GM21576 (cell line): ENCODE results near the gene CTNND2.

Source experiments
- ATAC-seq: cut with Tn5 transposase; IDR thresholded peaks from one replicate; pipeline ENCODE4 v1.9.1; 2021; ENCODE audit warnings: mild to moderate bottlenecking, moderate library complexity; ENCODE audit not compliant: unreplicated experiment

Gene CTNND2

DNA sequence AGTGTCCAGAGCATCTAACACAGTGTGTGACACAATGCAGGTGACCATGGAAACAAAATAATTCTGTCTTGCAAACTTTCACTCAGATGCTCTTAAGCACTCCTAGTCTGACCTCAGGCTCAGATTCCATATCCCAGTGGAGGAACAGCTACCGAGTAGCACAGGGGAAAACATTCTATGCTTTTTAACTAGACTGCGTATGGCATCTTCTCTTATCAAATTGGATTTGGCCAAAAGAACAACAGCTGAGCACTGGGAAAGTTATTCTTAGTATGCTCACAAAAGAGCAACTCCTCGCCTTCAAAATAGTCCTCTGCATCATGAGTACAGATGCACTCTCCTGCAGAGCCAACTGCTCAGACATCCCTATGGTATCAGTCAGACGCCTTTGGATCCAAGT is 615.0 kb downstream of the CTNND2 start:
- ATAC-seq = no peak

DNA sequence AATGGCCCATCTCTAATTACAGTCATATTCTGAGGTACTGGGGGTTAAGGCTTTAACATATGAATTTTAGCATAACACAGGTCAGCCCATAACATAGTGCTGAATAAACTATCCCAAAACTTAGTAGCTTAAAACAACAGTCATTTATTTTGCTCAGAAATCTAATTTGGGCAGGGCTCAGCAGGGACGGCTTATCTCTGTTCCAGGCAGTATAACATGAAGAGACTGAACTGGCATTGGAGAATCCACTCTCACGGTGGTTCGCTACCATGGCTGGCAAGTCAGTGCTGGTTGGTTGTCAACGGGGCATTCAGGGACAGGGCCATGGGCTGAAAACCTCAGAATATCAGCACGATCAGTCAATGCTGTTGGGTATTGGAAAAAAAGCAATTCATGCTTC is 622.4 kb downstream of the CTNND2 start:
- ATAC-seq = no peak

DNA sequence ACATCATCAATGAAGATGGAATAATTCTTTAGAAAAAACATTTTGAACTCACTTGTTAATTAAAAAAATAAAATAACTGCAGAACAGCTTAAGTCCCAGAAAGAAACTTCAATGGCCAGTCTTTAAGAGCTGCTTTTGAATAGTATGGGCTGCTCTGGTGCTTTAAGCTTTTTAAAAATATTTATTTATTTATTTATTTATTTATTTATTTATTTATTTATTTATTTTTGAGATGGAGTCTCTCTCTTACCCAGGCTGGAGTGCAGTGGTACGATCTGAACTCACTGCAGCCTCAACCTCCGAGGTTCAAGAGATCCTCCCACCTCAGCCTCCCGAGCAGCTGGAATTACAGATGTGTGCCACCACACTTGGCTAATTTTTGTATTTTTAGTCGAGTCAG is 626.9 kb downstream of the CTNND2 start:
- ATAC-seq = no peak

DNA sequence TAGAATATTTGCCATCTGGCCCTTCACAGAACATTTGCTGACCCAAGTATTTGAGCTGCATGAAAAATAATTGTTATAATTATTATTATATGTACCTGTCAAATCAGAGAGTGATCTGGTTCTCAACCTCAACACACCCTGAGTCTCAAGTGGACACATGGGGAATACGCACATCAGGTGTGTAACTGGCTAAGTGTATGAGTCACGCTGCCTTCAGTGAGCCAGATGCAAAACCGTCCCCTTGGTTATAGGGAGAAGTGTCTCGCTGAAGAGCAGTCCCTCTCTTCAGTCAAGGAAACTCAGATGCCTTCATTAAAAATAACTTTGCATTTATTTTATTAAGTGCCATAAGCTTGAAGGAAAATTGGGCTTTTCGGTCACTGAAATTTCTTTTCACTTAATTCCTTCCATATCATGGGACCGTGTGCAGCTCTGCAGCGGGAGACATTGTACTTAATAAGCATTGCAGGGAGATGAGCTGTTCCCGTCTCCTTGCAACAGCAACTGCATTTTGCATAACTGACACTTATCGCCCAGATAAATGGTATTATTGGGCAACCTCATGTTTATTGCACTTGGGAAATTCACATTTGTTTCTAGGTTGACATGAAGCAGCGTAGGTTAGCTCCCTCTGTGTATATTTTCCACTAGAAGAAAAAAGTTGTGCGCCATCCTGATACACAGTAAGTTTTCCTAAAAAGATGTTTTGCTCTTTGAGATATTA is 630.9 kb downstream of the CTNND2 start:
- ATAC-seq = no peak

DNA sequence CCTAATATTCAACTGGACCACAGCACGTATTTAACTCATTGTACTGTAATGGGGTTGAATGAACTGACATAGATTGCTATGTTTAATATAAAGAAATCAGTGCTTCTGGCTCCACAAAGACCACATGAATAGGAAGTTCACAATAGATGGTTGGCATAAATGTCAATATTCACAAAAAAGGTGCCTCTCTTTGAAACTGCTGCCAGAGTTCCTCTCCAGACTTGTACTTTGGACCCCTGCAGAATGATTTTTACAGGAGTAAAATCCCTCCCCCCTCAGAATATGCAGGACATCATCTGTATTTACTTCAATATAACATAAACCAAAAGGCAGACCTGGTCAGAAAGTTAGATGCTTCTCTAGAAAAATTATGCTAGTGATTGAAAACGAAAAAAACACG is 634.7 kb downstream of the CTNND2 start:
- no peak for ATAC-seq

DNA sequence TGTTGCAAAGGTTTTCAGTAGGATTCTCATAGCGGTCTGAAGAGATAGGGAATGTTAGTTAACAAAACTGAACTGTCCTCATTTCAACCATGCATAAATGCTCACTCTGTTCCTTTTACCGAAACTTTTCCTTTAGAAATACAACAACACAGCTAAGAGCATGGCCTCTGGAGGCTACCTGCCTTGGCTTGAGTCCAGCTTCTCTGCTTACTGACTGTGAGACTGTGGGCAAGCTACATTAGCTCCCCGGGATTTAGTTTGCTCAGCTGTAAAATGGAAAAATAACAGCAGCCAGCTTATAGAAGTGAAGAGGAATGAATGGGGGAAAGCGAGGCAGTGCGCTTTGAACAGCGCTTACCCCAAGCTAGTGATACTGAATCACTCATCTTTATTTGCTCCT is 635.4 kb downstream of the CTNND2 start:
- no peak for ATAC-seq

DNA sequence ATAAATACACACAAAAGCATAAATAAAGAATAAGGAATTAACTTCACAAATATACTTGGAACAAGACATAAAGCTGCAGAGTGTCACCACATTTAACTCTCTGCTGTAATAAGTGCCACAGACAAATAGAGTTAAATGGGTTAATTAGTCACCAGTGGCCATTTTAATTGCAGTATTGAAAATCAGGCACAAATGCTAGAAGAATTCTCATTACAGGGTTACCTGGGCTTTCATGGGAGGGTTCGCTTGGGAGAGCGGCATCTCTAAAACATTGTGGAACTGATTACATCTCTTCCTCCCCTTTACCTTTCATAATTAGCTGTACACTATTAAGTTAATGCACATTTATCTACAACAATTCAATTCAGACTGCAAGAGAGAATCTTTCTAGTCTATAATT is 637.9 kb downstream of the CTNND2 start:
- no peak for ATAC-seq

DNA sequence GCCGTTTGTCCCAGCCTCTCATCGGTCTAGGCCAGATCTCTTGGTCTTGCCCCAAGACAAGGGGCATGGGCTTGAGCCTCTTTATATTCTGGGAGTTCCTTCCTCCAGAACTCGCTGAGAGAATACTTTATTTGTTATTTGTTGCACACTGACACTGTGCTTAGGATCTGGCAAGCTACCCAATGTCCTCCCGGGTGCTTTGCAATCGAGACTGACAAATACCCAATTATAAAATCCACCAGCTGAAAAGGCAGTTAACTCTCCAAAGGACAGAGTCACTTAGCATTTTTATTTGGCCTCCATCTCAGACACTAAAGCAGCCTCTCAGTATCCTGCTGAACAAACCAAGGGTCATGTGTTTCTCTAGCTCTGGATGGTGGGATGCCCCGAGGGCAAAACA is 643.0 kb downstream of the CTNND2 start:
- no peak for ATAC-seq

DNA sequence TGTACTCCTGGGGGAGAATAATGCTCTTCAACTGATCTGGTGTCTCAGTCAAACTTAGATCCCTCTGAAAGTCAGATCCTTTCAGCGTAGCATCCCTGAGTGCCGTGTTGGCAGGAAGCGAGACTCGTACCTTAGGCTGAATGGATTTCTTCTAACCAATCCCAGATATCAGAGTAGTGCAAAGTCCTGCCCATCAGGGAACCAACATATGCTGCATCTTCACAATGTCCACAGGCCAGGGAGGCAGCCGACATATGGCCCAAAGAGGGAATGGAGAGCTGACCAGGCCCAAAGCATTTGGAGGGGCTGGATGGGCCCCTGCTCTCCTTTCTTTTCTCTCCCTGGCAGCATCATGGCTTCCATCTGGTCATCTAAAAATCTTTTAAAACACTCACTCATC is 646.2 kb downstream of the CTNND2 start:
- ATAC-seq = no peak

DNA sequence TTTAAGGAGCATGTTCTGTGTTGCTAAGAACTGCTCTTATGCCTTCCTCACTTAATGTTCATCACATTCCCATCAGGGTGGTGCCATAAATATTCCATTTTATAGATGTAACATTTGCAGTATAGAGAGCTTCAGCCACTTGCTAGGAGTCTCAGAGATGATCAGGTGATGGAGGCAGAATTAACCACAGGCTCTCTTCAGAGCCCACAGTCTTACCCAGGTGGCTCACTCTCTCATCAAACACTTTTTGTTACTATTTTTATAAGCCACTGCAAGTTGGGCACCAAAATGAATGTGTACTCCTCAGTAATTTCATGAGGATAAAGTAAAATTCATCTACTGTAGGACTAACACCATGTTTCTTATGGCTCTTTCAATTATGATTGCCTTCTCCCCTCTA is 651.7 kb downstream of the CTNND2 start:
- no peak for ATAC-seq

DNA sequence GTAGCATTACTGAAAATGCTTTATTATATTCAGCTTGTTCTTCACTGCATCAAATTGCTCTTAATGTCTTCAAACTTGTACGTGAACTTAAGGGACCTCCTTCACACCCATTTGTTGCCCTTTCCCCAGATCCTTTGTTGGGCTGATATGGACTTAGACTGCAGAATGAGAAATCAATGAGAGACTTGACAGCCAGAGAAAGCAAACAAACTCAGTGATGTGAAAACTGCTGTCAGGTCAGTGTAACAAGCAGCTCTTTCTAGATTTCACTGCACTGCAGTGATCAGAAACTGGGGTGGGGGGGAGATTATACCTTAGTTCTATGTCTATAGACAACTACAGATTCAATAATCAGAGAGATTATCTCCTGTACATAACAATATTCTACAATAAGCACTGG is 652.2 kb downstream of the CTNND2 start:
- no peak for ATAC-seq

DNA sequence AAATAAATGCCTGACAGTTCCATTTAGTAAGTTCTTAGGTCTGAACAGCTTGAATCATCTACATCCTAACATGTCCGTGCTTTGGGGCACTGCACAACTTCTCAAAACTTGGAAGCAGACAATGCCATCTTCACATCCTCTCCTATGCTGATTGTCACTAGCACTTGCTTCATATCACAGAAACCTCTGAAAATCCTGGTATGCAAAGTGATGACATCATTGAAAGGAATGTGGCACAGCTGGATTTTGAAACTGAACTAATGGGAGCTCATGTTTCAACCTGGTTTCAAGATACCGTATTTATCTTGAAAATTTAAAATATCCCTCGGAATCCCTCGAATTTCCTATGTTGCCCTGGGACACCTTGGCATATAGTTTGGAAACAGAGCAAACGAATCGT is 653.0 kb downstream of the CTNND2 start:
- ATAC-seq = no peak

DNA sequence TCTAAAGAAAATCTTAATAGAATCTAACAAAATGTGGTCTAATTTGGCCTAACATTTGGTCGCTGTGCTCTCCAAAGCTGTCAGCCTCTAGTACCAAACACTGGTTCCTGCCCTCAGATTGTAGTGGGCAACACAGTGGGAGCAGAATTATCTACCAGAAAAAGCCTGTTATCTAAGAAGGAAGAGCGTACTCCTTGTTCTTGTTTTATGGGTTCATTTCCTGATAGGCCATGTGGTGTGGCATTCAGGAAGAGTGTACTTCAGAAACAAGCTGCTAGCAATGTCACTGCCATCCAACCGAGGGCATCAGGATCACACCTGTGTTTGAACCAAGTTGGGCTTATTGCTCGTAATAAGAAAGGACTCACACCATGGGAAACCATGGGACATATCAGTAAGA is 655.3 kb downstream of the CTNND2 start:
- no peak for ATAC-seq

DNA sequence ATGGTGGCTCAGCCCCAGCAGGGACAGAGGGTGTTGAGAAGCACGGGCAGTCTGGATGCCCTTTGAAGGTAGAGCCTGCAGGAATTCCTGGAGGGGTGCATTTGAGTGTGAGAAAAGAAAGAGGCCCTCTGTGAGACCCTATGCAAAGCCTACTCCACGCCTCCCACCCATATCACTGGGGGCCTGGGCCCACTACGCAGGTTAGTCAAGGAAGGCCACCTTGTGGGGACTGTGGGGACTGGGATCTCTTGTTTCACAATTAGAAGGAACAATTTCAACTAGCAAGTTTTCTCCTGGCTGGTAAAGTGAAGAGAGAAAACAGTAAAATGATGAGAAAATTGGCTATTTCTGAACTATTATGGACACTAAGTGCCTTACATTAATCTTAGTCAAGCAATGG is 657.0 kb downstream of the CTNND2 start:
- ATAC-seq = no peak

DNA sequence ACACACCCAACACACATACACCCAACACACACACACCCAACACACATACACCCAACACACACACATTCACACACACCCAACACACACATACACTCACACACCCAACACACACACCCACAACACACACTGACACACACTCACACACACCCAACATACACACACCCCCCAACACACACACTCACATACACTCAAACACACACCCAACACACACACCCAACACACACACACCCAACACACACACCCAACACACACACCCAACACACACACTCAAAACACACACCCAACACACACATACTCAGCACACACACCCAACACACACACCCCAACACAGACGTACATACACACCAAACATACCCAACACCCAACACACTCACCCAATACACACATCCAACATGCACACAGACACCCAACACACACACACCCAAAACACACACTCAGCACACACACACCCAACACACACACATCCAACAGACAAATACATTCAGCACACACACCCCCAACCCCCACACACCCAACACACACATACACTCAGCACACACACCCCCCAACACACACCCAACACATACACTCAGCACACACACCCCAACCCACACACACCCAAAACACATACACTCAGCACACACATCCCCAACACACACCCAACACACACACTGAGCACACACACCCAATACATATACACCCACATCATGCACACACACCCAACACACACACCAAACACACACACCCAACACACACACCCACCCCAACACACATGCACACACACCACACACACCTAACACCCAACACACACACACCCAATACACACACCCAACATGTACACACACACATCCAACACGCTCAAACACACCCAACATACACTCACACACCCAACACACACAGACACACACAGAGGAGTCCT is 663.7 kb downstream of the CTNND2 start:
- no peak for ATAC-seq

DNA sequence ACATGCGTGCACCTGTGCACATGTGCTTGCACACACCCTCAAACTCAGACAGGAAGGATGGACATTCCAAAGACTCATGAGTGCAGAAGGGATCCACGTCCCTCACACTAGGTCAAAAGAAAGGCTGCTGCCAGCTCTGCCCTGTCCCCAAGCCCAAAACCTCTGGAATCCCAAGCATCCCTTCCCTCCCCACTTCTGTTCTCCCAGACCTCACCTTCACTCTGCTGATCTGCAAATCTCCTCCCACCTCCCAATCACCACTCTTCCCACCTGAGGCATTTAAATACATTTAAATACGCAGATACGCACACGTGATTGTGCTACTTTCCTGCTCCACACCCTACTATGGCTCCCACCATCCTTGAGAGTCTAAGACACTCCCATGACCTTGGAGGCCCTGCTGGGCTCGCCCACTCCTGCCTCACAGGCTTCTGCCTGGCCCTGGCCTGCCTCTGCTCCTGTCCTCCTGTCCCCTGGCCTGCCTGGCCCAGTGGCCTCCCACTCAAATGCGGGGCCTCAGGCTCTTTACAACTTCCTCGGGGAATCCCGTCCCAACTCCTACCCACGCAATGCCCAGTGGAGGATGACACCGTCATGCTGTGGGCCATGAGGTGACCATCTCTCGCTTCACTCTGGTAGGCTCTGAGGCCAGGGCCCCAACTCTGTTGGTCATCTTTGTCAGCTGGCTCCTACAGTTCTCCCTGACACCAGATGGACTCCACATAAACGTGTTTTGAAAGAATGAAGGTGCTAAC is 664.8 kb downstream of the CTNND2 start:
- no peak for ATAC-seq

DNA sequence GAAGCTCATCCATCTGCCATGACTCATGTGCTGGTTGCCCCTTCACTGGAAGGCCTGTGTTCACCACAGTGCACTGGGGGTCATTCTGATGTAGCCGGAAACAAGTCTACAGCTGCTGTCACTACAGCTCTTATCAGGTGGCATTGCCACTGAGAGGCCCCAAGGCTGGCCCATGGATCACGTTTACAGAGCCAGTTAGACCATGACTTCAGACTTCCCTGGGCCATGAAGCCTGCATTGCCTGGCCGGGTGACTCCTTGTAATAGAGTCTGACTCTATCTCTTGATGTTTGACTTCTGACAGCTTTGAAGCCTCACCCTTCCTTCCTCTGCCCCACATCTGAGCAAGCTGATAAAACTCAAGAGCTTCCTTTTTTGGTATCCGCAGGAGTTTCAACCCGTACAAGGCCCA is 669.7 kb downstream of the CTNND2 start:
- ATAC-seq = no peak

DNA sequence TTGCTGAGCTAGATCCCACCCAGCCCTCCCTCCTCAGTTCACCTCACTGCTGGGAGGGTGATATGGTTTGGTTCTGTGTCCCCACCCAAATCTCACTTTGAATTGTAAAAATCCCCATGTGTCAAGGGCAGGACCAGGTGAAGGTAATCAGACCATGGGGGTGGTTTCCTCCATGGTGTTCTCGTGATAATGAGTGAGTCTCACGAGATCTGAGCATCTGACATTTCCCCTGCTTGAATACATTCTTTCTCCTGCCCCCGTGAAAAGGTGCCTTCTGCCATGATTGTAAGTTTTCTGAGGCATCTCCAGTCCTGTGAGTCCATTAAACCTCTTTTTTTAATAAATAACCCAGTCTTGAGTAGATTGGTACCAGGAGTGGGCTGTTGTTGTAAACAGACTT is 673.4 kb downstream of the CTNND2 start:
- no peak for ATAC-seq

DNA sequence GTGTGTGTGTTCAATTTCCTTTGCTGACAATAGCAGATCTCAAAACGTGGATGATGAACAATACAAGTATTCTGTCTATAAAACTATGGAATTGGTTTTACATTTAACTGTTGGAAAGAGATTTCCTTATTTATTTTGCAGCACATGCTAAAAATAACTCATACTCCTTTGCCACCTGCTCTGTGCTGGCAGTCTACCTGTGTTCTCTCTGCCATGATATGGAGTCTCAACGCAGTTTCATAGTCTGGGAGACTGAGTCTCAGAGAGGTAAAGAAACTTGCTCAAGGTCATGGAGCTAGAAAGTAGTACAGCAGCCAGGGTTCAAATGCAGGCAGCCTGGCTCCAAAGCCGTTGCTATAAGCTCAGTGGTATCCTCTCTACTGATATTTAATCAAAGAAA is 677.2 kb downstream of the CTNND2 start:
- ATAC-seq = no peak

DNA sequence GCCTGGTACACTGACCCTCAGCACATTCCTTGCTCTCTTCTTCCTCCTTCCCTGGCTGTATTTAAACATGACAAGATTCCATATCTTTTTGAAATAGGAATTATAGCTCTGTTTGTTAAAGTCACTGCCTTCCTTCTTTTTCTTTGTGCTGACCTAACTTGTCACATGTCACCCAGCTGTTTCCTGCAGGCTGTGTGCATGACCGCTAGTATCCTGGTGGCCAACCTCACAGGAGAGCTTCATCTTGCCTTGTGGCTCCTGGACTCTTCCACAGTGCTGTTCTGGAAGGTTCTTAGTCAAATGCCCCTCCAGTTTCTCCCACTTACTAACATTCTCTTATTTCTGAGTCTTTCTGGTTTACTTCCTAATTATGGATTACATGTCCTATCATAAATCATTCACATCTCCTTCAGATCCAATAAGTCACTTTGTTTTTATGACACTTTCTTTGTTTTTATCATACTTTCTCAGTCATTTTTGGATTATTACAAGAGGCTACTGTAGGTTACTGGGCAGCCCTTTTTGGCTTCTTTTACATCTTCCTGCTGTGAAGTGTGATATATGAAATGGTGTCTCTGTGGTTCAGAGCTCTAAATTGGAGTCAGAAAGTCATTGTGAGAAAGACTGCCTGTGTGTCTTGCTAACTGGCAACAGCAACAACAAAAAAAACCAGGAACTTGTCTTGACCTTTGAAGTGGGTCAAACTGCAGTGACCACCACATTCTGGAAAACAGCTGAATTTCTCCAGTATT is 679.6 kb downstream of the CTNND2 start:
- no peak for ATAC-seq

DNA sequence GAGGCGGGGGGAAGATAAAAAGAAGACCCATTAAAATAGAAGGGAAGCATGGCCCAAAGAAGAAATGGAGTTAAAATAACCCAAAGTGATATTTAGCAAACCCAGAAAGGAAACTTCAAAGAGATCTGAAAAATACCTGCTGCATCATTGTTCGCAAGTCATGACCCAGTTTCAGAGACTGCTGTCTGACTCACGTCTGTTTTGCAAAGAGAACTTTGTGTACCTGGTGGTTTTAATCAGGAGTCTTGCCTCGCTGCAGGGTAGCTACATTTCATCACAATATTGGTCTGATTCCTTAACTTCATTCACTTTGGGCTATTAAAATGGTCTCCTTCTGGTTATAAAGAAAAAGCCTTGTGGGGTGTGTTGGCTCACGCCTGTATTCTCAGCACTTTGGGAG is 682.1 kb downstream of the CTNND2 start:
- ATAC-seq = no peak
